ENCODE measurements around the gene CERKL.
"Not testable (repeated sequence)": the region's sequence is repeated elsewhere in the genome, so short reads cannot be mapped to it uniquely, and the experiment has no call there.

CERKL gene

GRCh38 chr2:181656450-181657291, at the start of gene CERKL:
Gene CERKL, minus strand, starts transcription at chr2:181657105. Its CDS starts 99 bp downstream, at chr2:181657006.
- DNase-seq: no peak

GRCh38 chr2:181702519-181702918, 45.6 kb upstream of the CERKL start:
- DNase-seq: not testable (repeated sequence)

GRCh38 chr2:181698223-181698622, 41.3 kb upstream of the CERKL start:
- DNase-seq: no peak

GRCh38 chr2:181697571-181697970, 40.7 kb upstream of the CERKL start:
- no peak for DNase-seq

GRCh38 chr2:181697126-181697525, 40.2 kb upstream of the CERKL start:
- no peak for DNase-seq

GRCh38 chr2:181694271-181694670, 37.4 kb upstream of the CERKL start:
- no peak for DNase-seq

- DNase-seq: no peak
Observed at GRCh38 chr2:181690860-181691259, 34.0 kb upstream of the CERKL start.

GRCh38 chr2:181686576-181687185, 29.8 kb upstream of the CERKL start:
- DNase-seq: peak in 1 of 2 experiments; percentile 59

GRCh38 chr2:181685150-181685688, 28.3 kb upstream of the CERKL start:
- no peak for DNase-seq

GRCh38 chr2:181684454-181685149, 27.7 kb upstream of the CERKL start:
- no peak for DNase-seq

- no peak for DNase-seq
Observed at GRCh38 chr2:181683518-181684453, 26.9 kb upstream of the CERKL start.

GRCh38 chr2:181682795-181683517, 26.1 kb upstream of the CERKL start:
- no peak for DNase-seq

GRCh38 chr2:181682026-181682789, 25.3 kb upstream of the CERKL start:
- no peak for DNase-seq

GRCh38 chr2:181680937-181681811, 24.3 kb upstream of the CERKL start:
- DNase-seq: no peak

GRCh38 chr2:181680055-181680936, 23.4 kb upstream of the CERKL start, which contains the start of gene NEUROD1:
Gene NEUROD1, minus strand, starts transcription at chr2:181680517. Its CDS starts 1,657 bp downstream, at chr2:181678860.
- DNase-seq: peak; percentile 89 to 93

GRCh38 chr2:181679544-181679979, 22.7 kb upstream of the CERKL start:
- no peak for DNase-seq

GRCh38 chr2:181678861-181679543, 22.1 kb upstream of the CERKL start:
- no peak for DNase-seq

All from NCI-H2081 (cell line).